Pancreas (tissue), 10 donors: ENCODE results near the gene BRIX1. TPM values are rescaled to one million over a fixed set of nuclear protein-coding genes. Genes with fewer than 3 reads are reported as not detected.

Experiments
- ATAC-seq, 4 donors: fragments of 200-7000 bp; cut with Tn5 transposase; one replicate each; pipeline versions ENCODE4 v1.8.0 to v1.9.1; 2020; ENCODE audit warnings: mild to moderate bottlenecking in 4 of 4, moderate library complexity in 4 of 4
- DNase-seq, 6 donors: peaks; one replicate each; pipeline ENCODE4 v3.0.0-alpha.2; 2020
- FAIRE-seq: peaks from 2 replicates; lab custom pipeline; 2012; peaks lifted over from hg19 to GRCh38; lab: Jason Lieb, UNC
- H3K27ac ChIP-seq, 4 donors: fragments of 200-600 bp; sonication (generic); 1 replicate in 3 of 4; 2 replicates in 1 of 4; pipeline versions ENCODE4 v1.5.0 to v1.8.0; 2020
- H3K27me3 ChIP-seq, 4 donors: fragments of 200-600 bp; one replicate each; pipeline ENCODE4 v1.8.0; 2021
- H3K36me3 ChIP-seq, 3 donors: fragments of 200-600 bp; sonication (generic) in 1 of 3; one replicate each; pipeline versions ENCODE4 v1.5.0 to v1.8.0; 2020 to 2021
- H3K4me1 ChIP-seq, 3 donors: fragments of 200-600 bp; one replicate each; pipeline ENCODE4 v1.8.0; 2021
- H3K4me3 ChIP-seq, 4 donors: fragments of 200-600 bp; sonication (generic) in 2 of 4; one replicate each; pipeline versions ENCODE4 v1.5.0 to v1.8.0; 2020 to 2021
- H3K9me3 ChIP-seq, 4 donors: fragments of 200-600 bp; one replicate each; pipeline ENCODE4 v1.8.0; 2021
- CTCF ChIP-seq, 4 donors: fragments of 200-600 bp; sonication (generic) in 3 of 4; IDR thresholded peaks; one replicate each; pipeline versions ENCODE4 v1.5.0 to v1.8.0; 2021; ENCODE audit warnings: antibody characterized with exemption in 4 of 4
- WGBS, 2 donors: extraction: QIAGEN DNeasy Blood & Tissue Kit; methylation state at CpG; one replicate each; pipeline ENCODE4 v1.1.7; 2013; 5-methylcytosine and 5-hydroxymethylcytosine counted together
- intact Hi-C, 3 donors: fragments of 100-400 bp; cut with DNase I; formaldehyde crosslinking; loops; one replicate each; pipeline versions ENCODE4 v1.11.1 to v1.14.2; 2022
- polyA plus RNA-seq, 2 donors: library from polyadenylated mRNA; stranded (reverse); fragments of 200-250 nt; gene quantifications; one replicate each; pipeline ENCODE4 v1.2.3, GENCODE V29; 2013
- total RNA-seq, 6 donors: library from RNA; stranded (reverse); fragmentation: NEBNext Ultra II Directional in 4 of 6; extraction: Animal tissue kit (Norgen Biotek cat#: 25700) in 4 of 6; gene quantifications; one replicate each; pipeline versions ENCODE4 v1.2.1 to v1.2.4, GENCODE V29; 2021 to 2023
- donor health status: healthy with polysubstance abuse.
- donor health status: DM: no; HTN: no; CAD: no; lungs with moderate emphysema.
- donor health status: DM: no; HTN: no; CAD: no.
- donor health status: control.
- donor health status: control.
- donor health status: Bipolar disorder and iron deficiency.
- donor health status: DM: yes; HTN: yes; CAD: no.
- donor health status: DM: no; HTN: no; CAD: no.
- donor health status: DM: no; HTN: no; CAD: no.
- donor health status: DM: yes; HTN: yes; CAD: no.

BRIX1 gene, protein sequence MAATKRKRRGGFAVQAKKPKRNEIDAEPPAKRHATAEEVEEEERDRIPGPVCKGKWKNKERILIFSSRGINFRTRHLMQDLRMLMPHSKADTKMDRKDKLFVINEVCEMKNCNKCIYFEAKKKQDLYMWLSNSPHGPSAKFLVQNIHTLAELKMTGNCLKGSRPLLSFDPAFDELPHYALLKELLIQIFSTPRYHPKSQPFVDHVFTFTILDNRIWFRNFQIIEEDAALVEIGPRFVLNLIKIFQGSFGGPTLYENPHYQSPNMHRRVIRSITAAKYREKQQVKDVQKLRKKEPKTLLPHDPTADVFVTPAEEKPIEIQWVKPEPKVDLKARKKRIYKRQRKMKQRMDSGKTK
- total RNA-seq (10 to 100 TPM in 2 of 6 donors, 1 to 10 TPM in 4; 4.3 to 11.3 (median 9.0) TPM), polyA plus RNA-seq (10 to 100 TPM in 1 of 2 donors, 1 to 10 TPM in 1; 8.0 to 15.9 TPM)

- H3K9me3 ChIP-seq: no peaks in the 10 kb centered on the region
- ATAC-seq (peak; percentile 99 to 100 (median 100)), FAIRE-seq (peak; percentile 61), DNase-seq (peak; percentile 92 to 98 (median 96))
- H3K36me3 ChIP-seq: peaks cover 0 to 21% (median 0%) of the 10 kb centered on the region in 3 donors
- TF ChIP-seq CTCF (IDR thresholded peaks at IDR 0.05): no peak
- H3K27ac ChIP-seq: peak within 1 kb of the TSS; percentile 70 to 85 (median 73)
- H3K27me3 ChIP-seq: no peaks in the 10 kb centered on the region
- H3K4me3 ChIP-seq: peak within 1 kb of the TSS; percentile 87 to 94 (median 92)
- intact Hi-C loops: no loop called here
- 0% methylated on average over 67 of the region's 67 CpGs for WGBS, 2 donors
- H3K4me1 ChIP-seq: peaks cover 11 to 22% (median 21%) of the 10 kb centered on the region in 3 donors
Measured at GRCh38 chr5:34915139-34915855, at the start of gene BRIX1, which contains the start of gene RAD1. Gene BRIX1 (plus strand): TSS chr5:34915711. CDS start chr5:34915739, 28 bp downstream. Gene RAD1 (minus strand): TSS chr5:34915504. CDS start chr5:34914892, 612 bp downstream.

GRCh38 chr5:34866989-34867471 lies 48.5 kb upstream of the BRIX1 start:
- TF ChIP-seq CTCF (IDR thresholded peaks at IDR 0.05): no peak
- ATAC-seq (no peak), DNase-seq (no peak), FAIRE-seq (no peak)
- no peaks in the 10 kb centered on the region for H3K36me3 ChIP-seq
- no peaks in the 10 kb centered on the region for H3K9me3 ChIP-seq
- H3K27ac ChIP-seq: no peak overlapping the region
- no peaks in the 10 kb centered on the region for H3K27me3 ChIP-seq
- H3K4me1 ChIP-seq: no peaks in the 10 kb centered on the region
- intact Hi-C loops: no loop called here
- H3K4me3 ChIP-seq: no peak overlapping the region
- WGBS, 2 donors: 79 to 82% methylated on average over 3 of the region's 3 CpGs

- Histone ChIP-seq H3K4me3 (no peak overlapping the region), H3K4me1 (no peaks in the 10 kb centered on the region), H3K27ac (no peak overlapping the region), H3K36me3 (no peaks in the 10 kb centered on the region), H3K9me3 (no peaks in the 10 kb centered on the region), H3K27me3 (no peaks in the 10 kb centered on the region)
- no peak for FAIRE-seq
- DNase-seq: no peak
- intact Hi-C loops: no loop called here
- 93 to 94% methylated on average over 3 of the region's 3 CpGs for WGBS, 2 donors
- TF ChIP-seq CTCF (IDR thresholded peaks at IDR 0.05): no peak
- ATAC-seq: no peak
Measured at GRCh38 chr5:34867660-34868059, 47.9 kb upstream of the BRIX1 start.

DNA sequence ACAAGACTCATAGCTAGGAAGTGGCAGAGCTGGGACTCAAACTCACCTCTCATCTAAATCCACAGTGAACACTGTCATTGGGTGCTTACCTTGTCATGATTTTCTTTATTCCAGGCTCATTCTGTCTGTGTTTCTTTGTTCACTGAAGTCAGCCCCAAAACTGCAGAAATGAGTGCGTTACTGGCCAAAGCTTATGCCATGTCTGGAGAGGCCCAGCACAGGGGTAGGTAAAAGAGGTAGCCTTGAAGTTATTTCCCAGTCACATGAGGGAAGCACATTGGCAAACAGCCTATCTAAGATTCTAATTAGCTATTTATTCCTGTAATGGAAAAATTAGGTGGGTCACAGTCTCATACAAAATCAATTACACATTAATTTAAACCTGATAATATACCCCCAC lies 46.7 kb upstream of the BRIX1 start:
- ATAC-seq (no peak), DNase-seq (no peak), FAIRE-seq (no peak)
- H3K9me3 ChIP-seq: no peaks in the 10 kb centered on the region
- intact Hi-C loops: no loop called here
- H3K4me1 ChIP-seq: no peaks in the 10 kb centered on the region
- TF ChIP-seq CTCF (IDR thresholded peaks at IDR 0.05): no peak
- WGBS, 2 donors: 93 to 96% methylated on average over 1 of the region's 1 CpG
- no peaks in the 10 kb centered on the region for H3K36me3 ChIP-seq
- H3K27ac ChIP-seq: no peak overlapping the region
- no peak overlapping the region for H3K4me3 ChIP-seq
- no peaks in the 10 kb centered on the region for H3K27me3 ChIP-seq
